NCI-H2196 (cell line): ENCODE results near the gene HSD3B7.

ENCODE experiments used
- DNase-seq: peaks from one replicate; lab custom pipeline; 2025; ENCODE audit not compliant: unreplicated experiment; lab: John Stamatoyannopoulos, UW

The HSD3B7 gene

GRCh38 chr16:30982548-30983288 is 2.3 kb upstream of the HSD3B7 start:
- no peak for DNase-seq

DNA sequence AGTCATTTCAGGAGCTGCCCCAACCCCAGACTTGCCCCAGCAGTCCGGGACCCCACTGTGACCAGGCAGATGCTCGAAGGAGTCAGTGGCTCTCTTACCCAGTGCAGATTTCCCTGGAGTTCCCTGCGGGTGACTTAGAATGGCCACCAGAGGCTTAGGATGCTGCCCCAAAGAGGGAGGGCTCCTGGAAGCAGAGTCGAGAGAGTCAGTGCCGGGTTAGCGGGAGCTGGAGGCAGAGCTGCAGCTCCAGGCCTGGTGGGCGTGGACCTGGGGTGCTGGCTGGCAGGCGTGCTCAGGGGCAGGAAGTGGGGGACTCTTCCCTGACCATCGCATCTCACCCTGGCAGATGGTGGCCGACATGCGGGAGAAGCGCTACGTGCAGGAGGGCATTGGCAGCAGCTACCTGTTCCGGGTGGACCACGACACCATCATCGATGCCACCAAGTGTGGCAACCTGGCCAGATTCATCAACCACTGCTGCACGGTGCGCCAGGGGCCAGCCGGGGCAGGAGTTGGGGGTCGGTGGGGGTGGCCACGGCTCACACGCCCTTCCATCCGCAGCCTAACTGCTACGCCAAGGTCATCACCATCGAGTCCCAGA is 1.6 kb upstream of the HSD3B7 start:
- DNase-seq, result no peak

DNA sequence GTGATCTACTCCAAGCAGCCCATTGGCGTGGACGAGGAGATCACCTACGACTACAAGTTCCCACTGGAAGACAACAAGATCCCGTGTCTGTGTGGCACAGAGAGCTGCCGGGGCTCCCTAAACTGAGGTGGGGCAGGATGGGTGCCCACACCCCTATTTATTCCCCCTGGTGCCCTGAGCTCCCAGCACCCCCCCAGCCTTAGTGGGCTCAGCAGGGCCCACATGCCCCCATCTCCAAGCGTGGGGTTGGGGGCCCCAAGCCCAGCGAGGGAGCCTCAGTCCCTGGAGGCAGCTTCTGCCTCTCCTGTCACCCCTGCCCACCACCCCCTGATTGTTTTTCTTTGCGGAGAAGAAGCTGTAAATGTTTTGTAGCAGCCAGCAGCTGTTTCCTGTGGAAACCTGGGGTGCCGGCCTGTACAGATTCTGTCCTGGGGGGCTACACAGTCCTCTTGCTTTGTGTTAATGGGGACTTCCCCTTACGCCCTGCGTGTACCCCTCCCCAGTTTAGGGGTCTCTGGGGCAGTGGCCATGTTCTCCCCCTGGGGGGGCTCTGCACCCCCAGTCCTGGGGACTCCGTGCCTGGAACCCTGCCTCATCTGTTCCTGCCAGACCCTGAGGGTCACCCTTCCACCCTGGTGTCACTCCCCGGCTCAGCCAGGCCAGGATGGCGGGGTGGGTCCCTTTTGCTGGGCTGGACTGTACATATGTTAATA is 953 bp upstream of the HSD3B7 start:
- no peak for DNase-seq

GRCh38 chr16:30985401-30986128 is 558 bp downstream of the HSD3B7 start:
- peak; percentile 86 for DNase-seq

GRCh38 chr16:30986129-30986991 is 1.4 kb downstream of the HSD3B7 start:
- no peak for DNase-seq

DNA sequence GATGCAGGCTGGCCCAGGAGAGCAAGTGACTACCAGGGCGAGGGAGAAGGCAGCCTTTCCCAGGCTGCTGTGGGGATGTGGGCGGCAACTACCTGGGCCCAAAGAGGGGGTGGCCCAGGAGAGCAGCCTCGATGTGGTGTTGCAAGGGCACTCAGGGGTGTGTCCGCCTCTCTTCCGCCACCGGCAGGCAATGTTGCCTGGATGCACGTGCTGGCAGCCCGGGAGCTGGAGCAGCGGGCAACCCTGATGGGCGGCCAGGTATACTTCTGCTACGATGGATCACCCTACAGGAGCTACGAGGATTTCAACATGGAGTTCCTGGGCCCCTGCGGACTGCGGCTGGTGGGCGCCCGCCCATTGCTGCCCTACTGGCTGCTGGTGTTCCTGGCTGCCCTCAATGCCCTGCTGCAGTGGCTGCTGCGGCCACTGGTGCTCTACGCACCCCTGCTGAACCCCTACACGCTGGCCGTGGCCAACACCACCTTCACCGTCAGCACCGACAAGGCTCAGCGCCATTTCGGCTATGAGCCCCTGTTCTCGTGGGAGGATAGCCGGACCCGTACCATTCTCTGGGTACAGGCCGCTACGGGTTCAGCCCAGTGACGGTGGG is 2.7 kb downstream of the HSD3B7 start:
- DNase-seq, result no peak

GRCh38 chr16:30989469-30990047 is 4.6 kb downstream of the HSD3B7 start:
- DNase-seq, result no peak

DNA sequence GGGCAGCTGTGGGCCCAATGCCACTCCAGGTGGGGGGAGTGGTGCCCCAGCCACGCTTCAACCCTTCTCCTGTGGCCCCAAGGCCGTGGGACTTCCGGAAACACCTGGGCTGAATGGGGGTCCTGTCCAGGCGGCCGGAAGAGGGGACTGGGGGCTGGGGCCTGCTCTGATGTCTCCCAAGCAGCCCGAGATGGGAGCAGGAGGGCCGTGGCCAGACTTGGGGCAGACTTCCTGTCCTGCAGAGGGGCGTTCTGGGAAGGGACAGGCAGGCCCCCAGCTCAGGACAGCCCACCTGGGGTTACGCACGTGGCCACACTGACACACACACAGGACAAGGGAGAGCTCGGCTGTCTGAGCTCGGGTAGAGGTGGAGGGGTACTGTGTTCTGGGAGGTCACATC is 5.1 kb downstream of the HSD3B7 start:
- DNase-seq, result no peak

- no peak for DNase-seq
Observed at GRCh38 chr16:30991052-30991451, 6.0 kb downstream of the HSD3B7 start.

- no peak for DNase-seq
Observed at GRCh38 chr16:30992276-30992780, 7.3 kb downstream of the HSD3B7 start.

- DNase-seq, result no peak
Observed at GRCh38 chr16:30992931-30993816, 8.2 kb downstream of the HSD3B7 start.

- no peak for DNase-seq
Observed at GRCh38 chr16:30995927-30996323, 10.9 kb downstream of the HSD3B7 start.

GRCh38 chr16:30996324-30996984 is 11.4 kb downstream of the HSD3B7 start:
- no peak for DNase-seq

GRCh38 chr16:30996985-30997724 is 12.1 kb downstream of the HSD3B7 start:
- DNase-seq, result peak; percentile 72

DNA sequence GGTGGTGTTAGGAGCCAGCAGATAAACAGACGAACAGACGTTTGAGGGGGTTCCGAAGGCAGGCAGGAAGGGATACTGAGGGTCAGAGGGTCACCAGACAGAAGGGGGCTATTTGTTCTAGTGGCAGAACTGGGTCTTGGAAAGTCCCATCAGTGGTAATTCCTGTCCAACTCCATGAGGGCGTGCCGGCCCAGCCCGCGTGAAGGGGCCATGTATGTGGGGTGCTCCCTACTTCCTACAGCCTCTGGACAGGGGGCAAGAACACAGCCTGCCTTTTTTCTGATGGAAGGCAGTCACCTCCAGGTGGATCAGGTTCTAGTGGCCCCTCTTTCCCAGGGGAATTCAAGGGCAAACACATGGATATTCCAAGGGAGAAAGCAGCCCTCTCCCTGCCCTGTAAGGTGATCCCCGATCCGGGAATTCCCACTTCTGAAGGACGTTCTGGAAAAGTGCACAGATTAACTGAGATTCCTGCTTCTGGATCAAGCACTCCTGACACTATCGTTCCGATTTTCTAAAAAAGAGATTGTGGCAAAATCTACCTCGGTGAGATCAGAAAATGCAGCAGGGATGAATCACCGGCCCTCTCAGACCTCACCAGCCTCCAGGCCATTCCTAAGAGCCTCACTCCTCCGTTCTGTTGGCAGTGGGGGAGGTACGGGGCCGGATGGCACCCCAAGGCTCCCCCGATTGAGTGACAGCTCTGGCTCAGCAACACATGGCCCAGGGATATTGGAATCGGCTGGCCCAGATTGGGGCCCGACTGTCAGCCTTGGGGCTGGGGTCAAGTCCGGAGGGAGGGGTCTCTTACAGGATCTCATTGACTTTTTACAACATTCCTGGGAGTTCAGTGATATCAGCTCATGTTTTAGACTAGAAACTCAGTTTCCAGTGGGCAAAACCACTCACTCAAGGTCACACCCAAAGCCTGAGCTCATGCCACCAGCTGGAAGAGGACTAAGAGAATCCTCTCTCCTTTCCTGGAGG is 13.0 kb downstream of the HSD3B7 start:
- no peak for DNase-seq
